ENCODE data around the gene SPOCK2. TPM values are rescaled to one million over a fixed set of nuclear protein-coding genes. Genes with fewer than 3 reads are reported as not detected.
A peak's percentile ranks its signal among the peaks of the same experiment; 100 is the strongest.

Gene SPOCK2
- total and polyA plus RNA-seq, 2 of the 13 experiments (the other 11 are each of a cell fraction or from before 2014, with no cell fraction given), result 8.6 to 30.6 TPM

DNA sequence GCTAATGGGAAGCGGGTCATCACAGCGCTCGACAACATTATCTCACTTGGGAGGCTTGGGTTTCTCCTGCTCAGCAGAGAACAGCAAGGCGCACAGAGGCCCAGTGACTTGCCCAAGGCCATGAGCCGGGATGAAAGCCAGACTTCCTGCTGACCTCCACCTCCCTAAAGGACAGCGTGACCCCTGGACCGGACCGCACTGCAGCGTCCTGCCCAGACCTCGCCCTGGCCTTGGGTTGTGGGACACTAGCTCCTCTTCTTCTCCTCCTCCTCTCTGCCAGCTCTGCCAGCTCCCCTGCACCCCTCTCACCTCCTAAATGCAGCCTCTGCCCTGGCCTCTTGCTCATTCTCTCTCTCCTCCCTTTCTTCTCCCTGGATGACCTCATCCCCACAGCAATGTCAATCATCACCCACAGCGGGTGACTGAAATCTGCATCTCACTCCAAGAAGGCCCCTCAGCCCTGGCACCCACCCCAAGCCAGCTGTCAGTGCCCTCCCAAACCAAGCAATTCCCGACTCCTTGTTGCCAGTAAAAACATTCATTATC lies 19.4 kb downstream of the SPOCK2 start (continued):
- TF ChIP-seq, protein P1, sequence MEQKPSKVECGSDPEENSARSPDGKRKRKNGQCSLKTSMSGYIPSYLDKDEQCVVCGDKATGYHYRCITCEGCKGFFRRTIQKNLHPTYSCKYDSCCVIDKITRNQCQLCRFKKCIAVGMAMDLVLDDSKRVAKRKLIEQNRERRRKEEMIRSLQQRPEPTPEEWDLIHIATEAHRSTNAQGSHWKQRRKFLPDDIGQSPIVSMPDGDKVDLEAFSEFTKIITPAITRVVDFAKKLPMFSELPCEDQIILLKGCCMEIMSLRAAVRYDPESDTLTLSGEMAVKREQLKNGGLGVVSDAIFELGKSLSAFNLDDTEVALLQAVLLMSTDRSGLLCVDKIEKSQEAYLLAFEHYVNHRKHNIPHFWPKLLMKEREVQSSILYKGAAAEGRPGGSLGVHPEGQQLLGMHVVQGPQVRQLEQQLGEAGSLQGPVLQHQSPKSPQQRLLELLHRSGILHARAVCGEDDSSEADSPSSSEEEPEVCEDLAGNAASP (CRISPR knock-in tag; IDR thresholded peaks at IDR 0.05; ENCODE audit: borderline replicate concordance), result peak; percentile 93; the same call in 1 of the 2 replicates
- TF ChIP-seq LCORL (IDR thresholded peaks at IDR 0.05) (no peak), LCORL (CRISPR knock-in tag; IDR thresholded peaks at IDR 0.05) (peak; percentile 95), MIXL1 (CRISPR knock-in tag; IDR thresholded peaks at IDR 0.05) (0 out of 2 replicates have a peak, but pooled peaks have one; percentile 17), ZNF121 (CRISPR knock-in tag; IDR thresholded peaks at IDR 0.05) (peak; percentile 62; the same call in 1 of the 2 replicates), SPEN (CRISPR knock-in tag; IDR thresholded peaks at IDR 0.05; ENCODE audit: low read depth) (peak; percentile 75), RFX1 (IDR thresholded peaks at IDR 0.05) (no peak), TCF7 (IDR thresholded peaks at IDR 0.05; ENCODE audit: low read depth) (peak; percentile 31; the same call in 1 of the 2 replicates), AKAP8 (CRISPR knock-in tag; IDR thresholded peaks at IDR 0.05) (peak; percentile 55; the same call in 1 of the 2 replicates), ZSCAN25 (CRISPR knock-in tag; IDR thresholded peaks at IDR 0.05) (peak; percentile 89), FOXA3 (CRISPR knock-in tag; IDR thresholded peaks at IDR 0.05) (0 out of 2 replicates have a peak, but pooled peaks have one; percentile 38), GABPB1 (CRISPR knock-in tag; IDR thresholded peaks at IDR 0.05) (peak; percentile 52), ZBTB7B (CRISPR knock-in tag; IDR thresholded peaks at IDR 0.05) (peak; percentile 51; the same call in 1 of the 2 replicates), KAT8 (CRISPR knock-in tag; IDR thresholded peaks at IDR 0.05) (peak; percentile 56), ELF3 (CRISPR knock-in tag; IDR thresholded peaks at IDR 0.05) (peak; percentile 83), ZNF589 (CRISPR knock-in tag; conservative IDR thresholded peaks at IDR 0.05) (no peak), NR2F6 (IDR thresholded peaks at IDR 0.05) (peak; percentile 88), NR2F6 (CRISPR knock-in tag; IDR thresholded peaks at IDR 0.05) (peak; percentile 96)
- TF ChIP-seq, protein P2, sequence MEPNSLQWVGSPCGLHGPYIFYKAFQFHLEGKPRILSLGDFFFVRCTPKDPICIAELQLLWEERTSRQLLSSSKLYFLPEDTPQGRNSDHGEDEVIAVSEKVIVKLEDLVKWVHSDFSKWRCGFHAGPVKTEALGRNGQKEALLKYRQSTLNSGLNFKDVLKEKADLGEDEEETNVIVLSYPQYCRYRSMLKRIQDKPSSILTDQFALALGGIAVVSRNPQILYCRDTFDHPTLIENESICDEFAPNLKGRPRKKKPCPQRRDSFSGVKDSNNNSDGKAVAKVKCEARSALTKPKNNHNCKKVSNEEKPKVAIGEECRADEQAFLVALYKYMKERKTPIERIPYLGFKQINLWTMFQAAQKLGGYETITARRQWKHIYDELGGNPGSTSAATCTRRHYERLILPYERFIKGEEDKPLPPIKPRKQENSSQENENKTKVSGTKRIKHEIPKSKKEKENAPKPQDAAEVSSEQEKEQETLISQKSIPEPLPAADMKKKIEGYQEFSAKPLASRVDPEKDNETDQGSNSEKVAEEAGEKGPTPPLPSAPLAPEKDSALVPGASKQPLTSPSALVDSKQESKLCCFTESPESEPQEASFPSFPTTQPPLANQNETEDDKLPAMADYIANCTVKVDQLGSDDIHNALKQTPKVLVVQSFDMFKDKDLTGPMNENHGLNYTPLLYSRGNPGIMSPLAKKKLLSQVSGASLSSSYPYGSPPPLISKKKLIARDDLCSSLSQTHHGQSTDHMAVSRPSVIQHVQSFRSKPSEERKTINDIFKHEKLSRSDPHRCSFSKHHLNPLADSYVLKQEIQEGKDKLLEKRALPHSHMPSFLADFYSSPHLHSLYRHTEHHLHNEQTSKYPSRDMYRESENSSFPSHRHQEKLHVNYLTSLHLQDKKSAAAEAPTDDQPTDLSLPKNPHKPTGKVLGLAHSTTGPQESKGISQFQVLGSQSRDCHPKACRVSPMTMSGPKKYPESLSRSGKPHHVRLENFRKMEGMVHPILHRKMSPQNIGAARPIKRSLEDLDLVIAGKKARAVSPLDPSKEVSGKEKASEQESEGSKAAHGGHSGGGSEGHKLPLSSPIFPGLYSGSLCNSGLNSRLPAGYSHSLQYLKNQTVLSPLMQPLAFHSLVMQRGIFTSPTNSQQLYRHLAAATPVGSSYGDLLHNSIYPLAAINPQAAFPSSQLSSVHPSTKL (CRISPR knock-in tag; IDR thresholded peaks at IDR 0.05), result peak; percentile 87
- TF ChIP-seq, protein P3, sequence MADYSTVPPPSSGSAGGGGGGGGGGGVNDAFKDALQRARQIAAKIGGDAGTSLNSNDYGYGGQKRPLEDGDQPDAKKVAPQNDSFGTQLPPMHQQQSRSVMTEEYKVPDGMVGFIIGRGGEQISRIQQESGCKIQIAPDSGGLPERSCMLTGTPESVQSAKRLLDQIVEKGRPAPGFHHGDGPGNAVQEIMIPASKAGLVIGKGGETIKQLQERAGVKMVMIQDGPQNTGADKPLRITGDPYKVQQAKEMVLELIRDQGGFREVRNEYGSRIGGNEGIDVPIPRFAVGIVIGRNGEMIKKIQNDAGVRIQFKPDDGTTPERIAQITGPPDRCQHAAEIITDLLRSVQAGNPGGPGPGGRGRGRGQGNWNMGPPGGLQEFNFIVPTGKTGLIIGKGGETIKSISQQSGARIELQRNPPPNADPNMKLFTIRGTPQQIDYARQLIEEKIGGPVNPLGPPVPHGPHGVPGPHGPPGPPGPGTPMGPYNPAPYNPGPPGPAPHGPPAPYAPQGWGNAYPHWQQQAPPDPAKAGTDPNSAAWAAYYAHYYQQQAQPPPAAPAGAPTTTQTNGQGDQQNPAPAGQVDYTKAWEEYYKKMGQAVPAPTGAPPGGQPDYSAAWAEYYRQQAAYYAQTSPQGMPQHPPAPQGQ (CRISPR knock-in tag; IDR thresholded peaks at IDR 0.05; ENCODE audit: borderline replicate concordance), result no peak
- TF ChIP-seq, protein P4, sequence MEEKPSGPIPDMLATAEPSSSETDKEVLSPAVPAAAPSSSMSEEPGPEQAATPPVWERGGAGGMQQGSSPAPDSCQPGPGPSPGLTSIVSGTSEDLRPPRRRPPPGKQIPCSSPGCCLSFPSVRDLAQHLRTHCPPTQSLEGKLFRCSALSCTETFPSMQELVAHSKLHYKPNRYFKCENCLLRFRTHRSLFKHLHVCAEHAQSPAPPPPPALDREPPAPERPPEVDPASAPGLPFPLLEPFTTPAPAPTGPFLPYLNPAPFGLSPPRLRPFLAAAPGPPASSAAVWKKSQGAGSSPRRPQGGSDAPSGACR (CRISPR knock-in tag; IDR thresholded peaks at IDR 0.05), result 0 out of 2 replicates have a peak, but pooled peaks have one; percentile 51
- TF ChIP-seq, protein P5, sequence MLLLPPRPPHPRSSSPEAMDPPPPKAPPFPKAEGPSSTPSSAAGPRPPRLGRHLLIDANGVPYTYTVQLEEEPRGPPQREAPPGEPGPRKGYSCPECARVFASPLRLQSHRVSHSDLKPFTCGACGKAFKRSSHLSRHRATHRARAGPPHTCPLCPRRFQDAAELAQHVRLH (CRISPR knock-in tag; IDR thresholded peaks at IDR 0.05; ENCODE audit: borderline replicate concordance, low read depth), result 0 out of 2 replicates have a peak, but pooled peaks have one; percentile 30
- TF ChIP-seq, protein P6, sequence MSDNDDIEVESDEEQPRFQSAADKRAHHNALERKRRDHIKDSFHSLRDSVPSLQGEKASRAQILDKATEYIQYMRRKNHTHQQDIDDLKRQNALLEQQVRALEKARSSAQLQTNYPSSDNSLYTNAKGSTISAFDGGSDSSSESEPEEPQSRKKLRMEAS (IDR thresholded peaks at IDR 0.05), result peak; percentile 80

All from HepG2 (cell line).